ENCODE measurements around the gene FOSL1.

FOSL1 gene

DNA sequence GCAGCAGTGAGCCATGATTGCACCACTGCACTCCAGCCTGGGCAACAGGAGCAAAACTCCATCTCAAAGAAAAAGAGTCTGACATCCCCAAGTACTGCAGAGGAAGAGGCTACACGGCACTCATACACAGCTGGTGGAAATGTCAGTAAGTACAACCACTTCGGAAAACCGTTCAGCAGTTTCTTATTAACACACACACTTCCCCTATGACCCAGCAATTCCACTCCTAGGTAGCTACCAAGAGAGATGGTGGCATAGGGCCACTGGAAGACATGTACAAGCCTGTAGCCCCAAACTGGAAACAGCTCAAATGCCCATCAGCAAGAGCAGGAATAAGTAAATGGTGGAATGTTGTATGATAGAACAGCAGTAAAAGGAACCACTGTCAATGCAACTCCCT is 22.4 kb upstream of the FOSL1 start:
- TF ChIP-seq, protein P1, sequence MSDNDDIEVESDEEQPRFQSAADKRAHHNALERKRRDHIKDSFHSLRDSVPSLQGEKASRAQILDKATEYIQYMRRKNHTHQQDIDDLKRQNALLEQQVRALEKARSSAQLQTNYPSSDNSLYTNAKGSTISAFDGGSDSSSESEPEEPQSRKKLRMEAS (IDR thresholded peaks at IDR 0.05; ENCODE audit: low read depth, low read length), result no peak
- TF ChIP-seq, protein P2, sequence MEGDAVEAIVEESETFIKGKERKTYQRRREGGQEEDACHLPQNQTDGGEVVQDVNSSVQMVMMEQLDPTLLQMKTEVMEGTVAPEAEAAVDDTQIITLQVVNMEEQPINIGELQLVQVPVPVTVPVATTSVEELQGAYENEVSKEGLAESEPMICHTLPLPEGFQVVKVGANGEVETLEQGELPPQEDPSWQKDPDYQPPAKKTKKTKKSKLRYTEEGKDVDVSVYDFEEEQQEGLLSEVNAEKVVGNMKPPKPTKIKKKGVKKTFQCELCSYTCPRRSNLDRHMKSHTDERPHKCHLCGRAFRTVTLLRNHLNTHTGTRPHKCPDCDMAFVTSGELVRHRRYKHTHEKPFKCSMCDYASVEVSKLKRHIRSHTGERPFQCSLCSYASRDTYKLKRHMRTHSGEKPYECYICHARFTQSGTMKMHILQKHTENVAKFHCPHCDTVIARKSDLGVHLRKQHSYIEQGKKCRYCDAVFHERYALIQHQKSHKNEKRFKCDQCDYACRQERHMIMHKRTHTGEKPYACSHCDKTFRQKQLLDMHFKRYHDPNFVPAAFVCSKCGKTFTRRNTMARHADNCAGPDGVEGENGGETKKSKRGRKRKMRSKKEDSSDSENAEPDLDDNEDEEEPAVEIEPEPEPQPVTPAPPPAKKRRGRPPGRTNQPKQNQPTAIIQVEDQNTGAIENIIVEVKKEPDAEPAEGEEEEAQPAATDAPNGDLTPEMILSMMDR (IDR thresholded peaks at IDR 0.05; ENCODE audit: low read depth, low read length), result no peak
- no peak for TF ChIP-seq POLR2A (IDR thresholded peaks at IDR 0.05; ENCODE audit: extremely low read depth, insufficient read length)
- no peak for TF ChIP-seq MYC (IDR thresholded peaks at IDR 0.05; ENCODE audit: low read depth, low read length)
- H3K4me3 ChIP-seq (ENCODE audit: low read depth, low read length), result no peak overlapping the region
- DNase-seq (ENCODE audit: low read depth), result no peak

DNA sequence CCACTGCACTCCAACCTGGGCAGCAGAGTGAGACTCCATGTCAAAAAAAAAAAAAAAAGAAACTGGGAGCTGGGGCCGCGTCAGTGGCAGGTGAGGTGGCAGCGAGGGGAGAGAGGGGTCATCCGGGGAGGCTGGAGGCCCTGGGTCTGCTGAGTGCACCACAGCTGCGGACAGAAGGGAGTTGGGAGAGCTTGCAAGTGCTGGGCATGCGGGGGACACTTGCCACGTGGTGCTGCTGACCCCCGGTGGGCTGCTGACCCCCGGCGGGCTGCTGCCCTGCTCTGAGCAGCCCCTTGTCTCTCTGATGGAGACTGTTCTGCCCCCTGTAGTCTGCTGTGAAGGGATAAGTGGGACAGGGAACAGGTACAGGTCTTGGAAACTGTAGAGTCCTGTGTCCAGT is 21.7 kb upstream of the FOSL1 start:
- TF ChIP-seq MYC (IDR thresholded peaks at IDR 0.05; ENCODE audit: low read depth, low read length) (no peak), POLR2A (IDR thresholded peaks at IDR 0.05; ENCODE audit: extremely low read depth, insufficient read length) (no peak)
- TF ChIP-seq, protein P1 (IDR thresholded peaks at IDR 0.05; ENCODE audit: low read depth, low read length), result no peak
- TF ChIP-seq, protein P2 (IDR thresholded peaks at IDR 0.05; ENCODE audit: low read depth, low read length), result no peak
- DNase-seq (ENCODE audit: low read depth), result no peak
- H3K4me3 ChIP-seq (ENCODE audit: low read depth, low read length), result no peak overlapping the region

DNA sequence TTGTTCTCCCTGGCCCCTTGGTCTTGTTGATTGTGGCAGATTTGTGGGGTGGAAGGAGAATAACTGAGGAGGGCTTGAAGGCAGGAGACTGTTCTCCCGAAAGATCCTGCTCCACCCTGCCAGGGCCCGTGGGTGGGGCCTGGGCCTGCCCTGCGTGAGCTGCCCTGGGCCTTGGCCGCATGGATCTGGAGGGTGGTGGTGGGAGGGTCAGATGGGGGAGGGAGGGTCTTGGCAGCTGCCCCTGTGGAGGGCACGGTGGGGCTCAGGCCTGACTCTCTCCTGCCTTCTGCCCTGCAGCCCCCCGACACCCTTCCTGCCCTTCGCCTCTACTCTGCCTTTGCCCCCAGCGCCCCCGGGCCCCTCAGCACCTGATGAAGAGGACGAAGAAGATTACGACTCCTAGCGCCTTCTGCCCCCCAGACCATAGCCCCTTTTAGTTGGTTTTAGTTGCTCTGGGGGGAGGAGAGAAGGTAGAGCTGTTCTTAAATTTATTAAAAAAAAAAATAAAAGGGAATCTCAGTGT is 20.9 kb upstream of the FOSL1 start:
- H3K4me3 ChIP-seq (ENCODE audit: low read depth, low read length), result no peak overlapping the region
- TF ChIP-seq, protein P1 (IDR thresholded peaks at IDR 0.05; ENCODE audit: low read depth, low read length), result no peak
- TF ChIP-seq MYC (IDR thresholded peaks at IDR 0.05; ENCODE audit: low read depth, low read length), result no peak
- TF ChIP-seq, protein P2 (IDR thresholded peaks at IDR 0.05; ENCODE audit: low read depth, low read length), result no peak
- TF ChIP-seq POLR2A (IDR thresholded peaks at IDR 0.05; ENCODE audit: extremely low read depth, insufficient read length), result no peak
- DNase-seq (ENCODE audit: low read depth), result no peak

DNA sequence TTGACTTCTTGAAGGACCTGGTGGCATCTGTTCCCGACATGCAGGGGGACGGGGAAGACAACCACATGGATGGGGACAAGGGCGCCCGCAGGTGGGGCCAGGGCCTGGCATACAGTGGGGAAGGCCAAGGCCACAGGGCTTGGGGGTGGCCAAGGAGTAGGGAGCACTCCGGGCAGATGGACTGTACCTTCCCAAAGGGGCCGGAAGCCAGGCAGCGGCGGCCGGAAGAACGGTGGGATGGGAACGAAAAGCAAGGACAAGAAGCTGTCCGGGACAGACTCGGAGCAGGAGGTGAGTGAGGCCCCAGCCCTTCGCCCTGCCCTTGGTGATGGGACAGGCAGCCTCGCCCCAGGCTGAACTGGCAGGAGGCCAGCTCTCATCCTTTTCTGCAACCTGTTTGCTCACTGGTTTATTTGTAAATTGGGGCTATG is 20.2 kb upstream of the FOSL1 start:
- no peak for DNase-seq (ENCODE audit: low read depth)
- TF ChIP-seq MYC (IDR thresholded peaks at IDR 0.05; ENCODE audit: low read depth, low read length) (no peak), POLR2A (IDR thresholded peaks at IDR 0.05; ENCODE audit: extremely low read depth, insufficient read length) (no peak)
- TF ChIP-seq, protein P1 (IDR thresholded peaks at IDR 0.05; ENCODE audit: low read depth, low read length), result no peak
- TF ChIP-seq, protein P2 (IDR thresholded peaks at IDR 0.05; ENCODE audit: low read depth, low read length), result no peak

DNA sequence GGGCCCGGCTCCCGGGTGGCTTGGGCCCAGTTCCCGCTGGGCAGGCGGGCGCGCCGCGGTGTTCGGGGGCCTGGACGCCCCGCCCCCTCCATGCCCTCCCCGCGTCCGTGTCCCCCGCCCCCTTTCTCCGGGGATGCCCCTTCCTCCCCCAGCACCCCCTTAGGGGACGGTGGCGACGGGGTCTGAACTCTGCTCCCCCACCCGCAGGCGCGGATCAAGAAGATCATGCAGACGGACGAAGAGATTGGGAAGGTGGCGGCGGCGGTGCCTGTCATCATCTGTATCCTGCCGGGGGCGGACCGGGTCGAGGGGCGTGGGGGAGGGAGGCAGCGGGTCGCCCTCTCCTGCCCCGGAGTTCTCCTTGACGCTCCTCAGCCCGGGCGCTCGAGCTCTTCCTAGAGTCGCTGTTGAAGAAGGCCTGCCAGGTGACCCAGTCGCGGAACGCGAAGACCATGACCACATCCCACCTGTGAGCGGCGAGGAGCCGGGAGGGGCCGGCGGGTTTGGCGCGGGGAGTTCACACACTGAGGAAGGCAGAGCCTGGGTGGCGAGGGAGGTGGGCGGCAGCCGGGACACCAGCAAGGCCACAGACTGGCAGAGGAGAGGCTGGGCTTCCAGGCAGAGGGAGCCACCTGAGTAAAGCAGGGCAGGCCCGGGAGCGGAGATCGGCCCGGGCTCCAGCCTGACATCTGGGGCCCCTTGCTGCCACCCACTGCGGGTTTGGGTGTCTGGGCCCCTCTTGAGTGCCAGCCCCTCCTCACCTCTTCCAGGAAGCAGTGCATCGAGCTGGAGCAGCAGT is 19.6 kb upstream of the FOSL1 start:
- TF ChIP-seq, protein P2 (IDR thresholded peaks at IDR 0.05; ENCODE audit: low read depth, low read length), result no peak
- TF ChIP-seq, protein P1 (IDR thresholded peaks at IDR 0.05; ENCODE audit: low read depth, low read length), result no peak
- peak overlapping the region; percentile 63 for H3K4me3 ChIP-seq (ENCODE audit: low read depth, low read length)
- peak; percentile 63 for DNase-seq (ENCODE audit: low read depth)

More for the DNA sequence above, 20.2 kb upstream of the FOSL1 start:
- H3K4me3 ChIP-seq (ENCODE audit: low read depth, low read length), result peak overlapping the region; percentile 63
